PC-3 (cell line): ENCODE measurements around the gene SPATC1L. TPM values are rescaled to one million over a fixed set of nuclear protein-coding genes. Genes with fewer than 3 reads are reported as not detected.

Source experiments
- ATAC-seq: fragments of 200-7000 bp; cut with Tn5 transposase; 2 replicates; pipeline ENCODE4 v1.9.1; 2020; ENCODE audit warnings: mild to moderate bottlenecking, moderate library complexity
- BruUV-seq: library from RNA; stranded (reverse); fragments of 400-500 nt; replicated peaks from 2 replicates; lab custom pipeline; 2021; lab: Mats Ljungman, UMichigan
- CTCF ChIA-PET: fragments of 300-600 bp; sonication (Branson Sonifier 250); formaldehyde crosslinking; loops from one replicate; lab custom pipeline; 2022; ENCODE audit warnings: antibody characterized with exemption; lab: Charles Lee
- POLR2A ChIA-PET: fragments of 300-600 bp; sonication (Branson Sonifier 250); formaldehyde crosslinking; loops from one replicate; lab custom pipeline; 2022; ENCODE audit warnings: antibody characterized with exemption; ENCODE audit not compliant: unreplicated experiment; lab: Charles Lee
- DNase-seq: peaks from one replicate; pipeline ENCODE4 v3.0.0-alpha.2; 2015
- H2AFZ ChIP-seq: fragments of 300-600 bp; sonication (generic); 2 replicates; pipeline ENCODE4 v1.6.0; 2016; ENCODE audit warnings: antibody characterized with exemption, low read length
- H3F3A ChIP-seq: fragments of 300-600 bp; sonication (generic); one replicate; pipeline ENCODE4 v1.6.0; 2017; ENCODE audit warnings: antibody characterized with exemption, low read length, control low read depth, mild to moderate bottlenecking; ENCODE audit not compliant: unreplicated experiment
- H3K27ac ChIP-seq: fragments of 300-600 bp; sonication (generic); 2 replicates; pipeline ENCODE4 v1.5.1; 2016; ENCODE audit warnings: mild to moderate bottlenecking, low read length
- H3K27me3 ChIP-seq: fragments of 300-600 bp; sonication (generic); 2 replicates; pipeline ENCODE4 v1.6.1; 2016; ENCODE audit warnings: low read length, mixed read lengths
- H3K36me3 ChIP-seq: fragments of 300-600 bp; sonication (generic); 2 replicates; pipeline ENCODE4 v1.6.1; 2016; ENCODE audit warnings: low read depth, mixed run types, low read length, mixed read lengths
- H3K4me1 ChIP-seq: fragments of 300-600 bp; sonication (generic); 2 replicates; pipeline ENCODE4 v1.5.1; 2016; ENCODE audit warnings: low read length; ENCODE audit not compliant: insufficient read depth
- H3K4me2 ChIP-seq: fragments of 300-600 bp; sonication (generic); 2 replicates; pipeline ENCODE4 v1.6.0; 2016; ENCODE audit warnings: low read length
- H3K4me3 ChIP-seq: fragments of 300-600 bp; sonication (generic); 2 replicates; pipeline ENCODE4 v1.5.1; 2016; ENCODE audit warnings: mild to moderate bottlenecking, low read length, mixed read lengths
- H3K79me2 ChIP-seq: fragments of 300-600 bp; sonication (generic); 2 replicates; pipeline ENCODE4 v1.6.1; 2017; ENCODE audit warnings: low read length, mixed read lengths
- H3K9ac ChIP-seq: fragments of 300-600 bp; sonication (generic); 2 replicates; pipeline ENCODE4 v1.6.0; 2016; ENCODE audit warnings: mild to moderate bottlenecking, low read length
- H3K9me2 ChIP-seq: fragments of 300-600 bp; sonication (generic); replicated peaks from 2 replicates; pipeline ENCODE4 v1.6.1; 2016; ENCODE audit warnings: mixed run types, low read length, mixed read lengths
- H3K9me3 ChIP-seq: fragments of 300-600 bp; sonication (generic); 2 replicates; pipeline ENCODE4 v1.6.1; 2016; ENCODE audit warnings: low read length, mixed read lengths
- H4K20me1 ChIP-seq: fragments of 300-600 bp; sonication (generic); 2 replicates; pipeline ENCODE4 v1.6.1; 2016; ENCODE audit warnings: low read length, mixed read lengths
- EZH2 ChIP-seq: fragments of 300-600 bp; sonication (generic); IDR thresholded peaks from one replicate; pipeline ENCODE4 v1.6.1; 2017; ENCODE audit warnings: antibody characterized with exemption, mild to moderate bottlenecking, low read length; ENCODE audit not compliant: unreplicated experiment
- EZH2phosphoT487 ChIP-seq: fragments of 300-600 bp; sonication (generic); IDR thresholded peaks from 2 replicates; pipeline ENCODE4 v1.6.1; 2018; ENCODE audit warnings: mild to moderate bottlenecking, antibody characterized with exemption, low read length, borderline replicate concordance
- intact Hi-C: fragments of 100-400 bp; cut with micrococcal nuclease; formaldehyde crosslinking; loops from 2 replicates; pipeline ENCODE4 v1.9.0; 2023
- total RNA-seq: library from RNA; depleted of rRNA; stranded (reverse); fragments of >200 nt; gene quantifications from 2 replicates; pipeline ENCODE4 v1.2.3, GENCODE V29; 2014
- TF ChIP-seq, protein P1 (sequence below): fragments of 300-600 bp; sonication (generic); conservative IDR thresholded peaks from 2 replicates; pipeline ENCODE4 v1.5.1; 2017; ENCODE audit warnings: antibody characterized with exemption, low read depth, mild to moderate bottlenecking, low read length

SPATC1L gene
- total RNA-seq, 1 experiment from 2014 or later = 41.7 TPM

DNA sequence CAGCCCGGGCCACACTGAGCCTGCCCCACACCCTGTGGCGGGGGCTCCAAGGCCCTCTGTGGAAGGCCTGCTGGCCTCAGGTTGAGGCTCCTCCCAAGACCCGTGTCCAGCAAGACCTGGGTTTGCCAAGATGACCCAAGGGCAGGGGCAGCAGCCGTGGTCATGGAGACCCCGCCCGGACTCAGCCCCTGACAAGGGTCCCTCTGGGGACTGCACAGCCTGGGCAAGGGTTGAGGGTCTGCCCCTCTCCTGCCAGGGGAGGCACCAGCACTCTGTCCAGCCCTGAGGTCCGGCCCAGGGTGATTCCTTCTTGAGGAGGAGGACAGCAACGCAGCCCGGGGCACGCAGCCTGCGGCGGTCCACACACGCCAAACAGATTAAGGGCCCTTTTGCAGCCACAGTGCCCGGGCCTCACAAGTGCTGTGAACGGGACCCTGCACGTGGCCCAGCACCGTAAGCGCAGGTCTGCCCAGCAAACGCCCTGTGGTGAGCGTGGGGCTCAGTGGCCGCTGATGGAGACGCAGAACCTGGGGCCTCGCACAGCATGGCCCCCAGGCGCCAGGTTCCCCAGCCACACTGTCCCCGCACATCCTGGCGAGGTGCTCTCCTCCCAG is 3.4 kb downstream of the SPATC1L start:
- no peak overlapping the region for H3K9ac ChIP-seq
- H3K4me1 ChIP-seq = peaks cover 14% of the 10 kb centered on the region
- no peak overlapping the region for H3K27ac ChIP-seq
- no peak overlapping the region for H3K4me2 ChIP-seq
- H3K36me3 ChIP-seq = no peaks in the 10 kb centered on the region
- no peak overlapping the region for H2AFZ ChIP-seq
- no peak overlapping the region for H3K4me3 ChIP-seq
- no TSS peak for BruUV-seq
- POLR2A ChIA-PET = no interaction called here
- H3K27me3 ChIP-seq = no peaks in the 10 kb centered on the region
- DNase-seq = no peak
- H3F3A ChIP-seq = no peaks in the 10 kb centered on the region
- no peak for TF ChIP-seq EZH2phosphoT487
- TF ChIP-seq, protein P1, sequence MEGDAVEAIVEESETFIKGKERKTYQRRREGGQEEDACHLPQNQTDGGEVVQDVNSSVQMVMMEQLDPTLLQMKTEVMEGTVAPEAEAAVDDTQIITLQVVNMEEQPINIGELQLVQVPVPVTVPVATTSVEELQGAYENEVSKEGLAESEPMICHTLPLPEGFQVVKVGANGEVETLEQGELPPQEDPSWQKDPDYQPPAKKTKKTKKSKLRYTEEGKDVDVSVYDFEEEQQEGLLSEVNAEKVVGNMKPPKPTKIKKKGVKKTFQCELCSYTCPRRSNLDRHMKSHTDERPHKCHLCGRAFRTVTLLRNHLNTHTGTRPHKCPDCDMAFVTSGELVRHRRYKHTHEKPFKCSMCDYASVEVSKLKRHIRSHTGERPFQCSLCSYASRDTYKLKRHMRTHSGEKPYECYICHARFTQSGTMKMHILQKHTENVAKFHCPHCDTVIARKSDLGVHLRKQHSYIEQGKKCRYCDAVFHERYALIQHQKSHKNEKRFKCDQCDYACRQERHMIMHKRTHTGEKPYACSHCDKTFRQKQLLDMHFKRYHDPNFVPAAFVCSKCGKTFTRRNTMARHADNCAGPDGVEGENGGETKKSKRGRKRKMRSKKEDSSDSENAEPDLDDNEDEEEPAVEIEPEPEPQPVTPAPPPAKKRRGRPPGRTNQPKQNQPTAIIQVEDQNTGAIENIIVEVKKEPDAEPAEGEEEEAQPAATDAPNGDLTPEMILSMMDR = no peak
- TF ChIP-seq EZH2 = no peak
- no peaks in the 10 kb centered on the region for H4K20me1 ChIP-seq
- CTCF ChIA-PET = no interaction called here
- H3K9me2 ChIP-seq = no peaks in the 10 kb centered on the region
- no peak for ATAC-seq
- intact Hi-C loops = no loop called here
- H3K79me2 ChIP-seq = peaks cover 8% of the 10 kb centered on the region; the same call in 1 of the 2 replicates
- no peaks in the 10 kb centered on the region for H3K9me3 ChIP-seq

DNA sequence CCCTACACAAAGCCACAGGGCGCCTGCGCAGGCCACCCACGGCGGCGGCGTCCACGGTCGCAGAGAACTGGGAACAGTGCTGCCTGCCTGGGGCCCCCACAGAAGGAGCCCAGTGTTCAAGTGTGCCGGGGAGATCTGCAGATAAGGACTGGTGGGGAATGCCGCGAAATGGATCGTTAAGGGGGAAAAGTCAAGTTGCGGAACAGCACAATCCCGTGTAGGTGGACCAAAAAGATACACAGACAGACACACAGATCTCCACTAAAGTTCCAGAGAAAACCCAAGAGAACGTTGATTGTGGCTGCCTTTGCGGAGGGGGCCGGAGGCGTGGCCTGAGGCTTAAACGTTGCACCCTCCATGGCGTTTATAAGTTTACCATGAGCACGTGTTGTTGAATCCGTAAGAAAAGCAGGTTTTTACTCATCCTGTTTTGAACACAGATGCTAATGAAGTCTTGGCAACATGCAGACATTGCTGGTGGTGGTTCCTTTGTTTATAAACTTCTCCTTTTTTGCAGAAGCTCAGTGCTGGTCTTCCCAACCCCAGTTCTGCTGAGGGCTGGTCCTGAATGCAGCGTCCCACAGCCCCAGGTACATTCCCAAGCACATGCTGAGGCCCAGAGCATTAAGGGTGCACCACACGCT is 4.1 kb downstream of the SPATC1L start:
- H3K4me3 ChIP-seq = no peak overlapping the region

More for the DNA sequence above, 4.1 kb downstream of the SPATC1L start:
- intact Hi-C loops = no loop called here
- H2AFZ ChIP-seq = no peak overlapping the region
- no peaks in the 10 kb centered on the region for H3K9me2 ChIP-seq
- no peaks in the 10 kb centered on the region for H4K20me1 ChIP-seq
- ChIA-PET CTCF (no interaction called here), POLR2A (no interaction called here)
- DNase-seq = no peak
- no peak overlapping the region for H3K27ac ChIP-seq
- H3K27me3 ChIP-seq = no peaks in the 10 kb centered on the region
- no peak for ATAC-seq
- peaks cover 13% of the 10 kb centered on the region for H3K4me1 ChIP-seq
- no peak for TF ChIP-seq EZH2phosphoT487
- TF ChIP-seq, protein P1 = no peak
- no peak for TF ChIP-seq EZH2
- no peak overlapping the region for H3K4me2 ChIP-seq
- H3K9ac ChIP-seq = no peak overlapping the region
- peaks cover 13% of the 10 kb centered on the region; the same call in 1 of the 2 replicates for H3K79me2 ChIP-seq
- H3K36me3 ChIP-seq = no peaks in the 10 kb centered on the region
- no peaks in the 10 kb centered on the region for H3K9me3 ChIP-seq
- BruUV-seq = no TSS peak
- H3F3A ChIP-seq = no peaks in the 10 kb centered on the region
